Activated B cell treated with CpG ODN at 0.5 μM for 24 hours (primary cell): ENCODE data around the gene PRKCE. TPM values are rescaled to one million over a fixed set of nuclear protein-coding genes. Genes with fewer than 3 reads are reported as not detected.
A peak's percentile ranks its signal among the peaks of the same experiment; 100 is the strongest.

Experiments
- ATAC-seq: fragments of 200-7000 bp; cut with Tn5 transposase; one replicate; pipeline ENCODE4 v1.10.0; 2021; ENCODE audit warnings: low read depth, mild to moderate bottlenecking, moderate library complexity
- CTCF ChIA-PET: fragments of 350-600 bp; sonication (Branson Sonifier 250); formaldehyde crosslinking; loops from one replicate; lab custom pipeline; 2021; ENCODE audit warnings: antibody characterized with exemption; lab: Charles Lee
- POLR2A ChIA-PET: fragments of 350-600 bp; sonication (Branson Sonifier 250); formaldehyde crosslinking; loops from one replicate; lab custom pipeline; 2021; ENCODE audit warnings: antibody characterized with exemption; lab: Charles Lee
- DNase-seq: peaks from one replicate; pipeline ENCODE4 v3.0.0; 2022
- H3K27ac Mint-ChIP-seq: one replicate; pipeline ENCODE4 v1.8.0; 2020; ENCODE audit warnings: mixed read lengths
- H3K27me3 Mint-ChIP-seq: one replicate; pipeline ENCODE4 v1.8.0; 2021; ENCODE audit warnings: mixed read lengths
- H3K36me3 Mint-ChIP-seq: one replicate; pipeline ENCODE4 v1.8.0; 2021; ENCODE audit warnings: low read depth, mixed read lengths
- H3K4me1 Mint-ChIP-seq: one replicate; pipeline ENCODE4 v1.8.0; 2021; ENCODE audit warnings: mixed read lengths
- H3K4me3 Mint-ChIP-seq: one replicate; pipeline ENCODE4 v1.8.0; 2020; ENCODE audit warnings: mild to moderate bottlenecking, mixed read lengths
- H3K9me3 Mint-ChIP-seq: one replicate; pipeline ENCODE4 v1.8.0; 2020; ENCODE audit warnings: mixed read lengths
- intact Hi-C: fragments of 100-400 bp; cut with micrococcal nuclease; formaldehyde crosslinking; loops from one replicate; pipeline ENCODE4 v1.15.1; 2024
- total RNA-seq: library from RNA; stranded (reverse); gene quantifications from 2 replicates; pipeline ENCODE4 v1.2.3, GENCODE V29; 2022
- TF ChIP-seq, protein P1 (sequence below): fragments of 200-600 bp; IDR thresholded peaks from one replicate; pipeline ENCODE4 v1.8.0; 2022; ENCODE audit warnings: antibody characterized with exemption, mild to moderate bottlenecking

The PRKCE gene
- total RNA-seq, 1 donor from 2014 or later, result 53.8 TPM

DNA sequence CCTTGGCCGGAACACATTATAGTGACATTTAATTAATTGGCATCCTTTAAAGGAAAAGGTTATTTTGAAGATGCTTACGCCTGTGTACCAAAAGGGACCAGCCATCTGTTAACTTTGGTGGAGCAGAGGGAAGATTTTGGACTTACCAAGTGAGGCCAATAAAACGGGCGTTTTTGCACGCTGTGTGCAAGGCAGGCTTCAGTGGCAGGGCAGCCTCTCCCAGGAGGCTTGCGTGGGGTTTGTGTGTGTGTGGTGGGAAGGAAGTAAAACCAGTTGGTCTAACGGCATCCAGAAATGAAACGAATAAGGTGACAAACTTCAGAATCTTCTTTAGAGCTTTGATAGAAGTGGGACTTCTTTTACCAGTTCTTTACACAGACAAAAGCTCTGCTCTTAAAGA is 191.7 kb downstream of the PRKCE start:
- ATAC-seq (peak; percentile 95), DNase-seq (peak; percentile 54)
- peak overlapping the region; percentile 63 for H3K4me3 Mint-ChIP-seq
- peaks cover 23% of the 10 kb centered on the region for H3K36me3 Mint-ChIP-seq
- POLR2A ChIA-PET, result interaction anchor here (0.9 to 2.1 kb wide), 6 partner anchors 10 to 692 kb away, joined by 3 to 9 read pairs (median 6); no protein-coding TSS in a partner anchor
- TF ChIP-seq, protein P1, sequence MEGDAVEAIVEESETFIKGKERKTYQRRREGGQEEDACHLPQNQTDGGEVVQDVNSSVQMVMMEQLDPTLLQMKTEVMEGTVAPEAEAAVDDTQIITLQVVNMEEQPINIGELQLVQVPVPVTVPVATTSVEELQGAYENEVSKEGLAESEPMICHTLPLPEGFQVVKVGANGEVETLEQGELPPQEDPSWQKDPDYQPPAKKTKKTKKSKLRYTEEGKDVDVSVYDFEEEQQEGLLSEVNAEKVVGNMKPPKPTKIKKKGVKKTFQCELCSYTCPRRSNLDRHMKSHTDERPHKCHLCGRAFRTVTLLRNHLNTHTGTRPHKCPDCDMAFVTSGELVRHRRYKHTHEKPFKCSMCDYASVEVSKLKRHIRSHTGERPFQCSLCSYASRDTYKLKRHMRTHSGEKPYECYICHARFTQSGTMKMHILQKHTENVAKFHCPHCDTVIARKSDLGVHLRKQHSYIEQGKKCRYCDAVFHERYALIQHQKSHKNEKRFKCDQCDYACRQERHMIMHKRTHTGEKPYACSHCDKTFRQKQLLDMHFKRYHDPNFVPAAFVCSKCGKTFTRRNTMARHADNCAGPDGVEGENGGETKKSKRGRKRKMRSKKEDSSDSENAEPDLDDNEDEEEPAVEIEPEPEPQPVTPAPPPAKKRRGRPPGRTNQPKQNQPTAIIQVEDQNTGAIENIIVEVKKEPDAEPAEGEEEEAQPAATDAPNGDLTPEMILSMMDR, result no peak
- H3K9me3 Mint-ChIP-seq, result no peaks in the 10 kb centered on the region
- H3K4me1 Mint-ChIP-seq, result peaks cover 64% of the 10 kb centered on the region
- no peaks in the 10 kb centered on the region for H3K27me3 Mint-ChIP-seq
- peak overlapping the region; percentile 75 for H3K27ac Mint-ChIP-seq
- intact Hi-C loops, result loop anchor here (1.0 to 2.0 kb wide), 4 partner anchors 9 to 46 kb away; no protein-coding TSS in a partner anchor
- CTCF ChIA-PET, result interaction anchor here (0.9 to 1.7 kb wide), 6 partner anchors 9 to 114 kb away, joined by 3 to 7 read pairs (median 4); no protein-coding TSS in a partner anchor

DNA sequence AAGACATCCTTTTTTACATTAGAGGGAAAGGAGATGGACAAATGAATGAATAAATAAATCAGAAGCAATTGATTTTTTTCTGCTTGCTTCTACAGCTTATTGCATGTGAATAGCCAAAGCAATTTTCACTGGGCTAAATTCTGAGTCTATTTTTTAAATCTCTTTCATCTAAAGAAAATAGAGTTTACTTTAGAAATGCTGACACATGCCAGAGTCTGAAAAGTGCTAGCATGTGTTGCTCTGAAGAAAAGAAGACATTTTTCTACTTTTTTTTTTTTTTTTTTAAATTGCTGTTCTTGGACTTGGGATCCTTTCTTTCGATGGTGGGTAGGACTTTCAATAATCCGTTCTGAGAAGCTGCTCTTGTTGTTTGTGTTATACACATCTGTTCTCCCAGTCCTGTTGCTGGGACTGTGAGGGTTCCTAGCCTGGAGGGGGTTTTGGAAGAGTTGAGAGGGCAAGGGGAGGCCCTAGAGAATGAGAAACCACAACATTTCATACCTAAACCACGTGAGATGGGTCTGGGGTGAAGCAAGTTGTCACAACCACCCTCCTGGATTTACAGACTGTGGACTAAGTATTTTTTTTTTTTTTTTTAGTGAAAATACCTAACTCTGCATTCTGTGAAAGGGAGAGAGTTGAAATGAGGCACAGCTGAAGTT is 193.5 kb downstream of the PRKCE start:
- ChIA-PET CTCF (interaction anchor here (1.5 kb wide), 1 partner anchor 11 kb away, joined by 5 read pairs; no protein-coding TSS in a partner anchor), POLR2A (interaction anchor here (2.1 kb wide), 1 partner anchor 116 kb away, joined by 7 read pairs; no protein-coding TSS in a partner anchor)
- Mint-ChIP-seq H3K27ac (no peak overlapping the region), H3K27me3 (no peaks in the 10 kb centered on the region), H3K9me3 (no peaks in the 10 kb centered on the region), H3K4me3 (no peak overlapping the region), H3K4me1 (peaks cover 58% of the 10 kb centered on the region), H3K36me3 (peaks cover 32% of the 10 kb centered on the region)
- ATAC-seq (no peak), DNase-seq (no peak)
- TF ChIP-seq, protein P1, result no peak
- intact Hi-C loops, result no loop called here

DNA sequence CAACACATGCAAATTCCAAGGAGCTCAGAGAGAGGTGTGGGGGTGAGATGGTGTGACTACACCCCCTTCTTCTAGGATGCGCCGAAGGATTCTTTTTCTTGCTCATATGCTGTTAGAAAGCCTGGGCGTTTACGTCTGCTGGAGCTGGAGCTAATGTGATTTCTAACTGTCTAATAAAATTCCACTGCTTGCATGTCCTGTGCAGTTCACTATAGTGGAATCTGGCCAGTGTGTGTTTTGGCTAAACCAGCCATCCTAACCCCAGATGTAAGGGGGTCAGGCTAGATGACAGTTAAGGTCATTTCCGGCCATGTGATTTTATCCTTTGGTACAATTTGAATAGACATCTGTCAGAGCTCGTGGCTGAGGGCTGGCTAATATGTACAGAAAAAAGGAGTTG is 194.1 kb downstream of the PRKCE start:
- no peaks in the 10 kb centered on the region for H3K27me3 Mint-ChIP-seq
- H3K4me3 Mint-ChIP-seq, result no peak overlapping the region
- ATAC-seq (no peak), DNase-seq (no peak)
- intact Hi-C loops, result no loop called here
- H3K36me3 Mint-ChIP-seq, result peaks cover 36% of the 10 kb centered on the region
- no peaks in the 10 kb centered on the region for H3K9me3 Mint-ChIP-seq
- no peak overlapping the region for H3K27ac Mint-ChIP-seq
- ChIA-PET POLR2A (no interaction called here), CTCF (interaction anchor here (1.5 kb wide), 1 partner anchor 12 kb away, joined by 5 read pairs; no protein-coding TSS in a partner anchor)
- peaks cover 58% of the 10 kb centered on the region for H3K4me1 Mint-ChIP-seq
- TF ChIP-seq, protein P1, result no peak

- H3K4me1 Mint-ChIP-seq, result peaks cover 42% of the 10 kb centered on the region
- DNase-seq, result no peak
- TF ChIP-seq, protein P1, result no peak
- H3K4me3 Mint-ChIP-seq, result no peak overlapping the region
- CTCF ChIA-PET, result interaction anchor here (1.1 to 1.6 kb wide), 2 partner anchors 13 to 16 kb away, joined by 4 to 5 read pairs; no protein-coding TSS in a partner anchor
- no peak overlapping the region for H3K27ac Mint-ChIP-seq
- intact Hi-C loops, result no loop called here
- POLR2A ChIA-PET, result interaction anchor here (0.5 to 1.7 kb wide), 4 partner anchors 10 to 239 kb away, joined by 3 to 7 read pairs (median 3); partner anchors contain the start of gene SRBD1
- no peaks in the 10 kb centered on the region for H3K27me3 Mint-ChIP-seq
- peak; percentile 43 for ATAC-seq
- no peaks in the 10 kb centered on the region for H3K9me3 Mint-ChIP-seq
- peaks cover 48% of the 10 kb centered on the region for H3K36me3 Mint-ChIP-seq
Observed at GRCh38 chr2:45849491-45850283, 198.2 kb downstream of the PRKCE start.
